Loucy (cell line): ENCODE data around the gene EXD3.

Experiments
- H2AFZ ChIP-seq: fragments of 200-600 bp; sonication (generic); 2 replicates; pipeline ENCODE4 v1.6.0; 2016; ENCODE audit warnings: antibody characterized with exemption, mild to moderate bottlenecking, low read length, moderate library complexity
- H3F3A ChIP-seq: fragments of 200-600 bp; 2 replicates; pipeline ENCODE4 v1.6.0; 2016; ENCODE audit warnings: antibody characterized with exemption, low read depth, mild to moderate bottlenecking
- H3K27me3 ChIP-seq: fragments of 200-600 bp; sonication (generic); 2 replicates; pipeline ENCODE4 v1.6.1; 2014; ENCODE audit warnings: low read length, mild to moderate bottlenecking; ENCODE audit not compliant: insufficient read depth, poor library complexity, severe bottlenecking
- H3K36me3 ChIP-seq: fragments of 200-600 bp; sonication (generic); 2 replicates; pipeline ENCODE4 v1.6.1; 2016; ENCODE audit warnings: low read length; ENCODE audit not compliant: insufficient read depth
- H3K4me1 ChIP-seq: fragments of 200-600 bp; sonication (generic); 2 replicates; pipeline ENCODE4 v1.5.1; 2014; ENCODE audit warnings: low read length, mild to moderate bottlenecking; ENCODE audit not compliant: insufficient read depth, poor library complexity, severe bottlenecking
- H3K4me2 ChIP-seq: fragments of 200-600 bp; sonication (generic); 2 replicates; pipeline ENCODE4 v1.6.0; 2014; ENCODE audit warnings: antibody characterized with exemption, low read length, low read depth, mild to moderate bottlenecking; ENCODE audit not compliant: poor library complexity, severe bottlenecking
- H3K4me3 ChIP-seq: fragments of 200-600 bp; sonication (generic); 2 replicates; pipeline ENCODE4 v1.5.1; 2014; ENCODE audit warnings: low read length, mild to moderate bottlenecking, mixed read lengths; ENCODE audit not compliant: poor library complexity, severe bottlenecking
- H3K79me2 ChIP-seq: fragments of 200-600 bp; sonication (generic); 2 replicates; pipeline ENCODE4 v1.6.1; 2014; ENCODE audit warnings: low read length; ENCODE audit not compliant: insufficient read depth
- H3K9ac ChIP-seq: fragments of 200-600 bp; sonication (generic); 2 replicates; pipeline ENCODE4 v1.6.0; 2014; ENCODE audit warnings: mild to moderate bottlenecking, low read depth, low read length, moderate library complexity; ENCODE audit not compliant: poor library complexity, severe bottlenecking
- H3K9me2 ChIP-seq: fragments of 200-600 bp; sonication (generic); replicated peaks from 2 replicates; pipeline ENCODE4 v1.6.1; 2016; ENCODE audit warnings: low read depth, low read length, mixed read lengths
- H3K9me3 ChIP-seq: fragments of 200-600 bp; sonication (generic); 2 replicates; pipeline ENCODE4 v1.6.1; 2014; ENCODE audit warnings: mild to moderate bottlenecking, antibody characterized with exemption, low read length, low read depth; ENCODE audit not compliant: insufficient read depth
- H4K20me1 ChIP-seq: fragments of 200-600 bp; sonication (generic); 2 replicates; pipeline ENCODE4 v1.6.0; 2014; ENCODE audit warnings: antibody characterized with exemption, low read length, mild to moderate bottlenecking; ENCODE audit not compliant: insufficient read depth, poor library complexity, severe bottlenecking
- CTCF ChIP-seq: fragments of 200-600 bp; sonication (generic); conservative IDR thresholded peaks from 2 replicates; pipeline ENCODE4 v1.5.1; 2014; ENCODE audit warnings: mild to moderate bottlenecking, antibody characterized with exemption, low read length
- EZH2phosphoT487 ChIP-seq: fragments of 200-600 bp; IDR thresholded peaks from 2 replicates; pipeline ENCODE4 v1.6.1; 2018; ENCODE audit warnings: antibody characterized with exemption, mild to moderate bottlenecking, moderate library complexity, borderline replicate concordance

Gene EXD3

DNA sequence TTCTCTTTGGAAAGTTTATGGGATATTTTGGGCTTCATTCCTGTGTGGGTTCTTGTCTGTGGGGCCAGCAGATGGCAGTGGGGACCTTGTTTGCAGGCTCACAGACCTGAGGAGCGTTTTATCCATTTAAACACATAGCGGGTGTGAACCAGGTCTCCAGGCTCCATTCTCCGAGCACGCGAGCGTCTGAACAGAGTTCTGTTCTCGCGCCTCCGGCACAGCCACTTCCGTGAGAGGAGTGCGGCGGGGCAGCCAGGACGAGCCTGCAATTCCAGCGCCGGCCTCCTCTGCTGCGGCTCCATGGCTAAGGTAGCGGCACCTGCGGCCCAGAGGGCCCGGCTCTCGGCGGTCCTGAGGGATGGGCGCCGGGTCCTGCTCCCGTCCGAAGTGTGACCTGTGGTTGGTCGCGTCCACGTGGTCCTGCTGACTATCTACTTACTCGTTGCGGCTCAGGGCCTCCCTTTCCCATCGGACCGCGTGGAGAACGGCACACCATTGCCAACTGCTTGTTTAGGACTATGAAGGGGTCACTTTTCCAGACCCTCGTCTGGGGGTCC is 128.2 kb downstream of the EXD3 start:
- Histone ChIP-seq H3K4me2 (no peak overlapping the region), H3K4me1 (no peaks in the 10 kb centered on the region), H3K9me3 (no peaks in the 10 kb centered on the region), H3K4me3 (no peak overlapping the region), H3K27me3 (no peaks in the 10 kb centered on the region), H3K9me2 (no peaks in the 10 kb centered on the region), H3K79me2 (no peaks in the 10 kb centered on the region), H3K9ac (no peak overlapping the region), H3K36me3 (no peaks in the 10 kb centered on the region), H3F3A (no peaks in the 10 kb centered on the region), H4K20me1 (no peaks in the 10 kb centered on the region), H2AFZ (no peak overlapping the region)
- TF ChIP-seq CTCF (no peak; the same call in 1 of the 2 replicates), EZH2phosphoT487 (no peak)

GRCh38 chr9:137294091-137294680 is 128.8 kb downstream of the EXD3 start:
- Histone ChIP-seq H3K4me3 (no peak overlapping the region), H4K20me1 (no peaks in the 10 kb centered on the region), H3K4me1 (no peaks in the 10 kb centered on the region), H3K9me2 (no peaks in the 10 kb centered on the region), H3K9me3 (no peaks in the 10 kb centered on the region), H3K9ac (no peak overlapping the region), H3K4me2 (no peak overlapping the region), H3K36me3 (no peaks in the 10 kb centered on the region), H2AFZ (no peak overlapping the region), H3F3A (no peaks in the 10 kb centered on the region), H3K27me3 (no peaks in the 10 kb centered on the region), H3K79me2 (no peaks in the 10 kb centered on the region)
- TF ChIP-seq EZH2phosphoT487 (no peak), CTCF (no peak)

GRCh38 chr9:137293482-137294090 is 129.4 kb downstream of the EXD3 start:
- Histone ChIP-seq H3K4me2 (no peak overlapping the region), H3K9me3 (no peaks in the 10 kb centered on the region), H3F3A (no peaks in the 10 kb centered on the region), H4K20me1 (no peaks in the 10 kb centered on the region), H3K4me1 (no peaks in the 10 kb centered on the region), H3K9ac (no peak overlapping the region), H2AFZ (no peak overlapping the region), H3K79me2 (no peaks in the 10 kb centered on the region), H3K27me3 (no peaks in the 10 kb centered on the region), H3K36me3 (no peaks in the 10 kb centered on the region), H3K4me3 (no peak overlapping the region), H3K9me2 (no peaks in the 10 kb centered on the region)
- no peak for TF ChIP-seq EZH2phosphoT487
- no peak for TF ChIP-seq CTCF
